HG03460 (cell line): ENCODE results near the gene NUP37.

Experiments used
- ATAC-seq: cut with Tn5 transposase; IDR thresholded peaks from one replicate; pipeline ENCODE4 v1.9.1; 2021; ENCODE audit not compliant: unreplicated experiment

The NUP37 gene

GRCh38 chr12:102031852-102032251, 88.1 kb downstream of the NUP37 start:
- ATAC-seq, result no peak

GRCh38 chr12:102029141-102029540, 90.8 kb downstream of the NUP37 start:
- no peak for ATAC-seq

- ATAC-seq, result no peak
These were observed 93.2 kb downstream of the NUP37 start for GRCh38 chr12:102026728-102027127.

GRCh38 chr12:102024765-102025164, 95.1 kb downstream of the NUP37 start:
- ATAC-seq, result no peak

GRCh38 chr12:102023343-102023930, 96.5 kb downstream of the NUP37 start:
- ATAC-seq, result no peak
